ENCODE data around the gene DDAH1. TPM values are rescaled to one million over a fixed set of nuclear protein-coding genes. Genes with fewer than 3 reads are reported as not detected.

Gene DDAH1
- total RNA-seq, 2 experiments from 2014 or later, result not detected

DNA sequence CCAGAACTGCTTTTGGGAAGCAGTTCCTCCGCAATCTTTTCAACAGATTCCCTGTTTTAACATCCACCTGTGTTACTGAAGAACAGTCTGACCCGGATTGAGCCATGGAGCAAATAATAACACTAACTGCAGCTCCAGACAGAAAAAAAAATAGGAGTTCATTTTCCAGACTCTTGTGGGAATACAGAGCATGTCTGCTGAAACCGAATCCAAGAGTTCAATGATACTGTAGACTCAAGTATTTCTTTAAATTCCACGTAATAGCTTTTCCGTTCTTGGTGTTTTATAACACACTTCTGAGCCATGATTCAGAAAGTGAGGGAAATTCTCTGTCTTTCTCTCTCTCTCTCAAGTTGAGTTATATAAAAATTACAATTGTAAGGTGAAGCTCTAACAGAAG, 60.6 kb downstream of the DDAH1 start:
- Histone ChIP-seq H3K9me3 (ENCODE audit: control insufficient read depth in 1 of 2, insufficient read depth in 1 of 2, low read length in 2 of 2) (no peaks in the 10 kb centered on the region), H3K36me3 (ENCODE audit: insufficient read depth, low read length) (no peaks in the 10 kb centered on the region), H3K27ac (ENCODE audit: low read depth in 1 of 2, low read length in 2 of 2) (no peak overlapping the region), H3K4me1 (ENCODE audit: insufficient read depth, low read length) (no peaks in the 10 kb centered on the region), H3K4me3 (ENCODE audit: low read length) (no peak overlapping the region), H3K27me3 (ENCODE audit: control insufficient read depth in 1 of 2, insufficient read depth in 2 of 2, low read length in 2 of 2) (no peaks in the 10 kb centered on the region)
- ChIA-PET CTCF (no interaction called here), POLR2A (no interaction called here)
- TF ChIP-seq CTCF (IDR thresholded peaks at IDR 0.05), result no peak
- intact Hi-C loops (cut with DNase I, micrococcal nuclease), result no loop called here
- H3K27ac Mint-ChIP-seq, result no peak overlapping the region
- H3K9me3 Mint-ChIP-seq, result no peaks in the 10 kb centered on the region
- no peaks in the 10 kb centered on the region for H3K27me3 Mint-ChIP-seq
- ATAC-seq (ENCODE audit: poor library complexity), result no peak
- DNase-seq, result no peak
- H3K4me3 Mint-ChIP-seq, result no peak overlapping the region
- H3K36me3 Mint-ChIP-seq (ENCODE audit: low read depth), result no peaks in the 10 kb centered on the region
- no peaks in the 10 kb centered on the region for H3K4me1 Mint-ChIP-seq (ENCODE audit: low read depth)

GRCh38 chr1:85398391-85399064, 66.4 kb downstream of the DDAH1 start:
- Histone ChIP-seq H3K4me3 (ENCODE audit: low read length) (no peak overlapping the region), H3K4me1 (ENCODE audit: insufficient read depth, low read length) (no peaks in the 10 kb centered on the region), H3K27ac (ENCODE audit: low read depth in 1 of 2, low read length in 2 of 2) (no peak overlapping the region), H3K27me3 (ENCODE audit: control insufficient read depth in 1 of 2, insufficient read depth in 2 of 2, low read length in 2 of 2) (no peaks in the 10 kb centered on the region), H3K9me3 (ENCODE audit: control insufficient read depth in 1 of 2, insufficient read depth in 1 of 2, low read length in 2 of 2) (no peaks in the 10 kb centered on the region), H3K36me3 (ENCODE audit: insufficient read depth, low read length) (no peaks in the 10 kb centered on the region)
- intact Hi-C loops (cut with DNase I, micrococcal nuclease), result no loop called here
- Mint-ChIP-seq H3K9me3 (no peaks in the 10 kb centered on the region), H3K4me3 (no peak overlapping the region), H3K27ac (no peak overlapping the region), H3K27me3 (no peaks in the 10 kb centered on the region), H3K4me1 (ENCODE audit: low read depth) (no peaks in the 10 kb centered on the region), H3K36me3 (ENCODE audit: low read depth) (no peaks in the 10 kb centered on the region)
- TF ChIP-seq CTCF (IDR thresholded peaks at IDR 0.05), result no peak
- ChIA-PET POLR2A (no interaction called here), CTCF (no interaction called here)
- ATAC-seq (ENCODE audit: poor library complexity) (no peak), DNase-seq (no peak)

- Mint-ChIP-seq H3K4me1 (ENCODE audit: low read depth) (no peaks in the 10 kb centered on the region), H3K27ac (no peak overlapping the region), H3K4me3 (no peak overlapping the region), H3K27me3 (no peaks in the 10 kb centered on the region), H3K9me3 (no peaks in the 10 kb centered on the region), H3K36me3 (ENCODE audit: low read depth) (no peaks in the 10 kb centered on the region)
- H3K36me3 ChIP-seq (ENCODE audit: insufficient read depth, low read length), result no peaks in the 10 kb centered on the region
- no peaks in the 10 kb centered on the region for H3K9me3 ChIP-seq (ENCODE audit: control insufficient read depth in 1 of 2, insufficient read depth in 1 of 2, low read length in 2 of 2)
- no peak for TF ChIP-seq CTCF (IDR thresholded peaks at IDR 0.05)
- H3K27me3 ChIP-seq (ENCODE audit: control insufficient read depth in 1 of 2, insufficient read depth in 2 of 2, low read length in 2 of 2), result no peaks in the 10 kb centered on the region
- no peak for ATAC-seq (ENCODE audit: poor library complexity)
- CTCF ChIA-PET, result no interaction called here
- H3K4me3 ChIP-seq (ENCODE audit: low read length), result no peak overlapping the region
- POLR2A ChIA-PET, result interaction anchor here (0.6 kb wide), 1 partner anchor 15 kb away, joined by 3 read pairs; no protein-coding TSS in a partner anchor
- no peaks in the 10 kb centered on the region for H3K4me1 ChIP-seq (ENCODE audit: insufficient read depth, low read length)
- intact Hi-C loops (cut with DNase I, micrococcal nuclease), result no loop called here
- DNase-seq, result no peak
- no peak overlapping the region for H3K27ac ChIP-seq (ENCODE audit: low read depth in 1 of 2, low read length in 2 of 2)
Measured at GRCh38 chr1:85397490-85398032, 67.4 kb downstream of the DDAH1 start.
